SU-DHL-6 (cell line): Measurements from ENCODE around the gene FRAS1.

Experiments used
- H2AFZ ChIP-seq: fragments of 200-600 bp; sonication (generic); 2 replicates; pipeline ENCODE4 v1.6.1; 2014; ENCODE audit warnings: low read depth, mild to moderate bottlenecking, moderate library complexity, mixed read lengths, antibody characterized with exemption, low read length; ENCODE audit not compliant: severe bottlenecking
- H3F3A ChIP-seq: fragments of 200-600 bp; shearing (Covaris generic); 2 replicates; pipeline ENCODE4 v1.6.0; 2016; ENCODE audit warnings: antibody characterized with exemption, mild to moderate bottlenecking; ENCODE audit not compliant: insufficient read depth
- H3K27ac ChIP-seq: fragments of 200-600 bp; sonication (generic); 2 replicates; pipeline ENCODE4 v1.5.1; 2016; ENCODE audit warnings: low read depth, mild to moderate bottlenecking, low read length, moderate library complexity, mixed read lengths
- H3K27me3 ChIP-seq: fragments of 200-600 bp; sonication (generic), shearing (Covaris generic); 2 replicates; pipeline ENCODE4 v1.6.0; 2014; ENCODE audit warnings: mild to moderate bottlenecking, low read length
- H3K36me3 ChIP-seq: fragments of 200-600 bp; sonication (generic); 2 replicates; pipeline ENCODE4 v1.6.1; 2014; ENCODE audit warnings: mild to moderate bottlenecking, low read length, mixed read lengths
- H3K4me2 ChIP-seq: fragments of 300-600, 200-600 bp; shearing (Covaris generic), sonication (generic); 2 replicates; pipeline ENCODE4 v1.6.0; 2014; ENCODE audit warnings: low read length, low read depth, mild to moderate bottlenecking; ENCODE audit not compliant: poor library complexity, severe bottlenecking
- H3K4me3 ChIP-seq: fragments of 200-600 bp; sonication (generic); 2 replicates; pipeline ENCODE4 v1.5.1; 2014; ENCODE audit warnings: antibody characterized with exemption, low read length, mild to moderate bottlenecking, mixed read lengths; ENCODE audit not compliant: insufficient read depth, poor library complexity, severe bottlenecking
- H3K79me2 ChIP-seq: fragments of 200-600 bp; sonication (generic); 2 replicates; pipeline ENCODE4 v1.6.1; 2014; ENCODE audit warnings: mild to moderate bottlenecking, low read length, moderate library complexity; ENCODE audit not compliant: insufficient read depth
- H3K9ac ChIP-seq: fragments of 200-600 bp; sonication (generic); 2 replicates; pipeline ENCODE4 v1.7.0; 2014; ENCODE audit warnings: mild to moderate bottlenecking, low read length
- H3K9me2 ChIP-seq: fragments of 200-600 bp; sonication (generic); replicated peaks from 2 replicates; pipeline ENCODE4 v1.6.1; 2014; ENCODE audit warnings: low read length; ENCODE audit not compliant: insufficient read depth
- H3K9me3 ChIP-seq: fragments of 200-600 bp; sonication (generic); 2 replicates; pipeline ENCODE4 v1.6.1; 2014; ENCODE audit warnings: low read length, mixed read lengths; ENCODE audit not compliant: insufficient read depth
- H4K20me1 ChIP-seq: fragments of 200-600 bp; sonication (generic); 2 replicates; pipeline ENCODE4 v1.6.1; 2014; ENCODE audit warnings: low read depth, mild to moderate bottlenecking, antibody characterized with exemption, low read length, moderate library complexity, mixed read lengths
- EZH2phosphoT487 ChIP-seq: fragments of 200-600 bp; sonication (generic), shearing (Covaris generic); conservative IDR thresholded peaks from 2 replicates; pipeline ENCODE4 v1.6.1; 2018; ENCODE audit warnings: mild to moderate bottlenecking, antibody characterized with exemption, low read length, moderate library complexity, mixed read lengths
- TF ChIP-seq, protein P1 (sequence below): fragments of 200-600 bp; sonication (generic); IDR thresholded peaks from one replicate; pipeline ENCODE4 v1.5.1; 2017; ENCODE audit warnings: antibody characterized with exemption, mild to moderate bottlenecking, low read length, moderate library complexity; ENCODE audit not compliant: insufficient read depth, poor library complexity, severe bottlenecking

The FRAS1 gene

DNA sequence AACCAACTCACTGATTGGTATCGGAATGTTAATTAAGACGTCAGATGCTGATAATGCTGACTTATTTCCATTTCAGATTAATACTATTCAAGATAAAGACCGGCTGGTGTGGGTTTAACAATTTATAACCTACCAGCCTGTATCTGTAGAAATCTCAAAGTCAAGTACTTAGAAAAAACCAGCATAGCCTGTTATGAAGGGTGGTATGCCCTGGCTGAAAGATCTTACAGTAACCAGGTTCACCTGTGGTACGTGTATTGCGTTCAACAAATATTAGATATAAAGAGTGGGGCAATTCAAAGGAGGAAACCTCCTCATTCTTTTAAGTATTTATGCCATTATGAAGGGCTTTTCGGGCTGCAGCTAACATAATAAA, 253.6 kb downstream of the FRAS1 start:
- no peaks in the 10 kb centered on the region for H3K79me2 ChIP-seq
- TF ChIP-seq, protein P1, sequence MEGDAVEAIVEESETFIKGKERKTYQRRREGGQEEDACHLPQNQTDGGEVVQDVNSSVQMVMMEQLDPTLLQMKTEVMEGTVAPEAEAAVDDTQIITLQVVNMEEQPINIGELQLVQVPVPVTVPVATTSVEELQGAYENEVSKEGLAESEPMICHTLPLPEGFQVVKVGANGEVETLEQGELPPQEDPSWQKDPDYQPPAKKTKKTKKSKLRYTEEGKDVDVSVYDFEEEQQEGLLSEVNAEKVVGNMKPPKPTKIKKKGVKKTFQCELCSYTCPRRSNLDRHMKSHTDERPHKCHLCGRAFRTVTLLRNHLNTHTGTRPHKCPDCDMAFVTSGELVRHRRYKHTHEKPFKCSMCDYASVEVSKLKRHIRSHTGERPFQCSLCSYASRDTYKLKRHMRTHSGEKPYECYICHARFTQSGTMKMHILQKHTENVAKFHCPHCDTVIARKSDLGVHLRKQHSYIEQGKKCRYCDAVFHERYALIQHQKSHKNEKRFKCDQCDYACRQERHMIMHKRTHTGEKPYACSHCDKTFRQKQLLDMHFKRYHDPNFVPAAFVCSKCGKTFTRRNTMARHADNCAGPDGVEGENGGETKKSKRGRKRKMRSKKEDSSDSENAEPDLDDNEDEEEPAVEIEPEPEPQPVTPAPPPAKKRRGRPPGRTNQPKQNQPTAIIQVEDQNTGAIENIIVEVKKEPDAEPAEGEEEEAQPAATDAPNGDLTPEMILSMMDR, result no peak
- no peak for TF ChIP-seq EZH2phosphoT487
- H2AFZ ChIP-seq, result no peak overlapping the region
- H3K4me3 ChIP-seq, result no peak overlapping the region
- H3K27ac ChIP-seq, result no peak overlapping the region
- no peaks in the 10 kb centered on the region for H3K27me3 ChIP-seq
- H3K36me3 ChIP-seq, result no peaks in the 10 kb centered on the region
- H4K20me1 ChIP-seq, result no peaks in the 10 kb centered on the region
- no peaks in the 10 kb centered on the region for H3K9me2 ChIP-seq
- H3K9ac ChIP-seq, result no peak overlapping the region
- H3K4me2 ChIP-seq, result no peak overlapping the region
- no peaks in the 10 kb centered on the region for H3F3A ChIP-seq
- no peaks in the 10 kb centered on the region for H3K9me3 ChIP-seq

DNA sequence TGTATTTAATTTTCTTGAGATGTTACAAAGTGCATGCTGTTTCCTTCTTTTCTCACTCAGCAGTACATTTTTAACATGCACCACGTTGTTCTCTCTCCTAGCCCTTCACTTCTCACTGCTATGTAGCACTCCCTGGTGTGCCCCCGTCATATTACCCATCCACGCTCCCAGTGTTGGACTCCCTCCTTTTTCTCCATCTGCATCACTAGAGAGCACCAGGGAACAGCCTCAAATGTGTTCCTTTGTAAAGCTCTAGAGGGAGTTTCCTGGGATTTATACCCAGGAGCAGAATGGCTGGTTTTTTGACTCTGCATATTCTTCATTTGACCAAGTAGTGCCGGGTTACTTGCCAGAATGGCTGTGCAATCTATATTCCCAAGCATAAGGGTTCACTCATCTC, 254.2 kb downstream of the FRAS1 start:
- Histone ChIP-seq H3K27ac (no peak overlapping the region), H3K9me2 (no peaks in the 10 kb centered on the region), H3K4me3 (no peak overlapping the region), H4K20me1 (no peaks in the 10 kb centered on the region), H3K4me2 (no peak overlapping the region), H3K9ac (no peak overlapping the region), H3K9me3 (no peaks in the 10 kb centered on the region), H3K79me2 (no peaks in the 10 kb centered on the region), H3K27me3 (no peaks in the 10 kb centered on the region), H2AFZ (no peak overlapping the region), H3K36me3 (no peaks in the 10 kb centered on the region), H3F3A (no peaks in the 10 kb centered on the region)
- no peak for TF ChIP-seq EZH2phosphoT487
- TF ChIP-seq, protein P1, result no peak

DNA sequence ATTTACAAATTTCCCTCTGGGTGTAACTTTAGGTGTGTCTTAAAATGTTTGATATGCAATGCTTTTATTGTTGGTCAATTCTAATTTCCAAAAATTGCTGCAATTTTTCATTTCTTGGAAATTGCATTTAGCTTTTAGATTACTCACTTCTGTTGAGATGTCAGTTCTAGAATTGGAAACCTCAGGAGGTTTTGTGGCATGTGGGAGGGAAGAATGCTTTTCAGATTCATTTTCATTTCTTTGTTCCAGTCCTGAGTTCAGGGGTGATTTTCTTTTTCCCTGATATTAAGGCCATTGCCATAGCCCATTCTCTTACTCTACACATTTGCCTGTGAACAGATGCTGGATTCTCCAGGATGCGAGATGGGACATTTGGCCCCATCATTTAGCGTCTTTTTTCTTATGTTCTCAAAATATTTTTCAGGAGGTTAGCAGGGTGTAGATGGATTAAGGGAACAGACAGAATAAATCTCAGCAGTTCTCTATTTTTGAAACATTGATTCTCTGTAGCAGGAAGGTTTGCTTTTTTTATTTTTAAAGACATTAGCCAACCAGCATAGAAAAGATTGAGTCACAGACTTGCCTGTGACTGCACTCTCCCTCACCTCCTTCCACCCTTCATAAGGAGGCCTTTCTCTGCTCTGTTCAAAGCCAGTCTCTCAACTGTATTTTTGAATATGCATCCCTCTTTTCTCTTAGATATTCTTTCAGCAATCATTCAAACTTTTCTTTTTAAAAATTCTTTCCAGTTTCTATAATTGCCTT, 256.0 kb downstream of the FRAS1 start:
- Histone ChIP-seq H3K79me2 (no peaks in the 10 kb centered on the region), H3K27me3 (no peaks in the 10 kb centered on the region), H4K20me1 (no peaks in the 10 kb centered on the region), H3K4me2 (no peak overlapping the region), H3K27ac (no peak overlapping the region), H3F3A (no peaks in the 10 kb centered on the region), H3K36me3 (no peaks in the 10 kb centered on the region), H3K4me3 (no peak overlapping the region), H3K9me3 (no peaks in the 10 kb centered on the region), H2AFZ (no peak overlapping the region), H3K9ac (no peak overlapping the region), H3K9me2 (no peaks in the 10 kb centered on the region)
- TF ChIP-seq, protein P1, result no peak
